GM19455 (cell line): ENCODE measurements around the gene JAGN1.
"Not testable (repeated sequence)": the region's sequence is repeated elsewhere in the genome, so short reads cannot be mapped to it uniquely, and the experiment has no call there.

Experiments
- ATAC-seq: cut with Tn5 transposase; IDR thresholded peaks from one replicate; pipeline ENCODE4 v1.9.1; 2021; ENCODE audit not compliant: unreplicated experiment

JAGN1 gene

DNA sequence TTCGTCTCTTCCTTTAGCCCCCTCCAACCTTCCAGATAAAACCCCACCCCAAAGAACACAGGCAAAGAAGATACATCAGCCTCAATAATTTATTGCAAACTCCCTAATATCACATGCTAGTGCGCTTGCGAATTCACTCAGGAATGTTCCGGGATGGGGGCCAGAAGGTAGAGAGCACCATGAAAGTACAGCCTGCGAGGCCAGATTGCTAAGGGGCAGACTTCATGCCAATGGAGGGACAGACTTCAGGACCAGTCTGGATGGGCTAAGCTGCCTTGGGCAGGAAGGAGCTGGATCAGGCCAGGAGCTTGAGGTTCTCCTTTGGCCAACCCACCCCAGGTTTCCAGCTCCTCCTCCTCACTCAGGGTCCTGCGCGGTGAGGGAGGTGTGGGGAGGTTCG is 23.8 kb upstream of the JAGN1 start:
- ATAC-seq: no peak

GRCh38 chr3:9867106-9867505 is 23.3 kb upstream of the JAGN1 start:
- ATAC-seq: no peak

DNA sequence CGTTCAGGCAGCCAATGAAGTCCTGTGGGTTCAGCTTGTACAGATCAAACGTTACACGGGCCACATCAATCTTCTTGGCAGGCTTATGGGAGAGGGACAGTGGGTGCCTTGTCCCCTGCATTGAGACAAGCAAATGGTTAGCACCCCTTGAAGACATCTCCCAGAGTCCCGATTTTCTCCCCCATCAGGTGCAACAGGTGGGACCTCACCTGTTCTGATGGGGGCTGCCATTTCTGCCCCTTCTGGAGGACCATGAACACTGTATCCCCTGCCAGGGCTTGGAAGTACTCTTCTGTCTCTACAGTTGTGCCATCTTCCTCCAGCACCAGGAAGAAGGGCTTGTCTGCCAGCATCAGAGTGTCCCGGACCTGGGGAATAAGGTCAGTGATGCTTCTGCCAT is 20.5 kb upstream of the JAGN1 start:
- ATAC-seq: no peak

GRCh38 chr3:9870978-9871377 is 19.4 kb upstream of the JAGN1 start:
- no peak for ATAC-seq

DNA sequence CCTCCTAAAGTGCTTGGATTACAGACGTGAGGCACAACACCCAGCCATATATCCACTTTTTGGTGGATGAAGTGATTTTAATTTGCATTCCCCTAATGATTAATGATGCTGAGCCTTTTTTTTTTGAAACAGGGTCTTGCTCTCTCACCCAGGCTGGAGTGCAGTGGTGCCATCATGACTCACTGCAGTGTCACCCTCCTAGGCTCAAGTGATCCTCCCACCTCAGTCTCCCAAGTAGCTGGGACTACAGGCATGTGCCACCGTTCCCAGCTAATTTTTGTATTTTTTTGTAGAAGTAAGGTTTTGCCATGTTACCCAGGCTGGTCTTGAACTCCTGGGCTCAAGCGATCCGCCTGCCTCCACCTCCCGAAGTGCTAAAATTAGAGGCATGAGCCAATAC is 18.3 kb upstream of the JAGN1 start:
- not testable (repeated sequence) for ATAC-seq

DNA sequence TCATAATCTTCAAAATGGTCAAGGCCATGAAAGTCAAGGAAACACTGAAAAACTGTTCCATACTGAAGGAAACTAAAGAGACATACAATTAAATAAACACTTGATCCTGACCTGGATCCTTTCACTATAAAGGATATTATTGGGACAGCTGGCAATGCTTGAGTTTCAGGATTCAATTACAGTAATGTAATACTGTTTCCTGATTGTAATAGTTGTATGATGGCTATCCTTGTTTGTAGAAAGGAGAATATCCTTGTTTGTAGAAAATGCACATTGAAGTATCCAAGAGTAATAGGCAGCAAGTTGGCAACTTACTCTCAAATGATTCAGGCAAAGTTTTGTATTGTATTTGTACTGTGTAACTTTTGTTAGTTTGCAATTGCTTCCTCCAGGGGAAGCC is 15.0 kb upstream of the JAGN1 start:
- no peak for ATAC-seq

- not testable (repeated sequence) for ATAC-seq
These were observed 14.2 kb upstream of the JAGN1 start for GRCh38 chr3:9876255-9876654.

- ATAC-seq: no peak
These were observed 13.4 kb upstream of the JAGN1 start for GRCh38 chr3:9876991-9877390.

DNA sequence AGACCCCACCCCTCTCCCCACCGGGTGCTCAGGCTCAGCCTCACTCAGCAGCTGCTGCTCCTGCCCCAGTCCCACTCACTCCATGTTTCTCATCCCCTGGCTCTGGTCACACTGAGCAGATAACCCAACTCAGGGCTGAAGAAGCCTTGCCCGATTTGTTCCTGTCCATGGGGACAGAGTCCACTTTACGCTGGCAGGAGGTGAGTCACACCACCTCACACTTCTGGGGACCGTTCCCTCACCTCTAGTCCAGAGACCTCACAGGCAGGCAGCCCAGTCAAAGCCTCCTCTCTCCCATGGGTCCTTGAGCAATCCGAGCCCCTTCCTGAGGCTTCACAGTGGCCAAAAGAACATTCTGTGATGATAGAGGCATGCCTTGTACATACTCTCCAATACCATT is 11.7 kb upstream of the JAGN1 start:
- ATAC-seq: no peak

GRCh38 chr3:9879830-9880549 is 10.4 kb upstream of the JAGN1 start, which contains the start of gene CIDEC:
Gene CIDEC, minus strand, starts transcription at chr3:9880253. Its CDS starts 1,767 bp downstream, at chr3:9878486.
- no peak for ATAC-seq

GRCh38 chr3:9881441-9881840 is 9.0 kb upstream of the JAGN1 start:
- no peak for ATAC-seq

- no peak for ATAC-seq
These were observed 6.5 kb upstream of the JAGN1 start for GRCh38 chr3:9883706-9884554.

GRCh38 chr3:9884555-9885165 is 5.8 kb upstream of the JAGN1 start:
- ATAC-seq: no peak

GRCh38 chr3:9886328-9886727 is 4.1 kb upstream of the JAGN1 start:
- ATAC-seq: no peak

GRCh38 chr3:9887480-9887879 is 2.9 kb upstream of the JAGN1 start:
- ATAC-seq: no peak

DNA sequence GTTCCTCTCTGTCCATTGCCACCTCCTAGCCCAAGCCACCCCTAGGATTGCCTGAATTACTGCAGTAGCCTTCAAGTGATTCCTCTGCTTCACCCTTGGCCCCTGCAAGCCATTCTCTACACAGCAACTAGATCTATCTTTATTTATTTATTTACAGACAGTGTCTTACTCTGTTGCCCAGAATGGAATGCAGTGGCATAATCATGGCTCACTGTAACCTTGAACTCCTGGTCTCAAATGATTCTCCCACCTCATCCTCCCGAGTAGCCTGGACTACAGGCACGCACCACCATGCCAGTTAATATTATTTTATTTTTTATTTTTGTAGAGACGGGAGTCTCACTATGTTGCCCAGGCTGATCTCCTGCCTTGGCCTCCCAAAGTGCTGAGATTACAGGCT is 1.9 kb upstream of the JAGN1 start:
- no peak for ATAC-seq

- no peak for ATAC-seq
These were observed 1.0 kb upstream of the JAGN1 start for GRCh38 chr3:9889405-9889804.

- no peak for ATAC-seq
These were observed 737 bp downstream of the JAGN1 start for GRCh38 chr3:9891072-9891622.

- ATAC-seq: no peak
These were observed 3.3 kb downstream of the JAGN1 start for GRCh38 chr3:9893739-9894138.

- ATAC-seq: not testable (repeated sequence)
These were observed 5.3 kb downstream of the JAGN1 start for GRCh38 chr3:9895715-9896114.

- not testable (repeated sequence) for ATAC-seq
These were observed 6.5 kb downstream of the JAGN1 start for GRCh38 chr3:9896755-9897407.
